CD1c-positive myeloid dendritic cell (primary cell): ENCODE results near the gene ILDR1.

Experiments
- DNase-seq: peaks from one replicate; pipeline ENCODE4 v3.0.0-alpha.2; 2016; ENCODE audit errors: extremely low spot score

Gene ILDR1

GRCh38 chr3:121994551-121994950 is 27.5 kb downstream of the ILDR1 start:
- DNase-seq = peak; percentile 23

GRCh38 chr3:121992601-121993560 is 29.2 kb downstream of the ILDR1 start:
- no peak for DNase-seq

- DNase-seq = peak; percentile 55
Measured at GRCh38 chr3:121989943-121990342, 32.1 kb downstream of the ILDR1 start.

- DNase-seq = no peak
Measured at GRCh38 chr3:121988146-121988545, 33.9 kb downstream of the ILDR1 start.

GRCh38 chr3:121985846-121986245 is 36.2 kb downstream of the ILDR1 start:
- DNase-seq = no peak

- DNase-seq = no peak
Measured at GRCh38 chr3:121981473-121981872, 40.6 kb downstream of the ILDR1 start.

GRCh38 chr3:121980450-121980796 is 41.6 kb downstream of the ILDR1 start:
- no peak for DNase-seq

GRCh38 chr3:121979734-121980449 is 42.2 kb downstream of the ILDR1 start:
- DNase-seq = peak; percentile 46

GRCh38 chr3:121979246-121979645 is 42.8 kb downstream of the ILDR1 start:
- no peak for DNase-seq

- DNase-seq = no peak
Measured at GRCh38 chr3:121976727-121977126, 45.3 kb downstream of the ILDR1 start.

GRCh38 chr3:121975702-121976302 is 46.2 kb downstream of the ILDR1 start:
- peak; percentile 31 for DNase-seq

- no peak for DNase-seq
Measured at GRCh38 chr3:121974601-121975111, 47.4 kb downstream of the ILDR1 start.

GRCh38 chr3:121970047-121970446 is 52.0 kb downstream of the ILDR1 start:
- DNase-seq = no peak

- DNase-seq = no peak
Measured at GRCh38 chr3:121969631-121970030, 52.4 kb downstream of the ILDR1 start.

GRCh38 chr3:121963608-121964007 is 58.4 kb downstream of the ILDR1 start:
- no peak for DNase-seq

- DNase-seq = no peak
Measured at GRCh38 chr3:121962443-121962842, 59.6 kb downstream of the ILDR1 start.

- DNase-seq = no peak
Measured at GRCh38 chr3:121961283-121961682, 60.8 kb downstream of the ILDR1 start.

- peak; percentile 86 for DNase-seq
Measured at GRCh38 chr3:121958801-121959200, 63.2 kb downstream of the ILDR1 start.

GRCh38 chr3:121957674-121958415 is 64.2 kb downstream of the ILDR1 start:
- DNase-seq = peak; percentile 90

GRCh38 chr3:121956363-121956762 is 65.7 kb downstream of the ILDR1 start:
- DNase-seq = no peak

GRCh38 chr3:121951291-121951919 is 70.6 kb downstream of the ILDR1 start:
- DNase-seq = no peak
